ENCODE data around the gene COBLL1. TPM values are rescaled to one million over a fixed set of nuclear protein-coding genes. Genes with fewer than 3 reads are reported as not detected.
A peak's percentile ranks its signal among the peaks of the same experiment; 100 is the strongest.

COBLL1 gene
- total RNA-seq, 1 donor from 2014 or later: 89.4 TPM

- no peaks in the 10 kb centered on the region for H3K36me3 ChIP-seq
- H3K4me3 ChIP-seq: no peak overlapping the region
- H3K27ac ChIP-seq: no peak overlapping the region
- DNase-seq (no peak), ATAC-seq (peak in 1 of 2 donors; percentile 23)
- peaks cover 10% of the 10 kb centered on the region for H3K4me1 ChIP-seq
- intact Hi-C loops (cut with DNase I): no loop called here
- TF ChIP-seq, protein P1, sequence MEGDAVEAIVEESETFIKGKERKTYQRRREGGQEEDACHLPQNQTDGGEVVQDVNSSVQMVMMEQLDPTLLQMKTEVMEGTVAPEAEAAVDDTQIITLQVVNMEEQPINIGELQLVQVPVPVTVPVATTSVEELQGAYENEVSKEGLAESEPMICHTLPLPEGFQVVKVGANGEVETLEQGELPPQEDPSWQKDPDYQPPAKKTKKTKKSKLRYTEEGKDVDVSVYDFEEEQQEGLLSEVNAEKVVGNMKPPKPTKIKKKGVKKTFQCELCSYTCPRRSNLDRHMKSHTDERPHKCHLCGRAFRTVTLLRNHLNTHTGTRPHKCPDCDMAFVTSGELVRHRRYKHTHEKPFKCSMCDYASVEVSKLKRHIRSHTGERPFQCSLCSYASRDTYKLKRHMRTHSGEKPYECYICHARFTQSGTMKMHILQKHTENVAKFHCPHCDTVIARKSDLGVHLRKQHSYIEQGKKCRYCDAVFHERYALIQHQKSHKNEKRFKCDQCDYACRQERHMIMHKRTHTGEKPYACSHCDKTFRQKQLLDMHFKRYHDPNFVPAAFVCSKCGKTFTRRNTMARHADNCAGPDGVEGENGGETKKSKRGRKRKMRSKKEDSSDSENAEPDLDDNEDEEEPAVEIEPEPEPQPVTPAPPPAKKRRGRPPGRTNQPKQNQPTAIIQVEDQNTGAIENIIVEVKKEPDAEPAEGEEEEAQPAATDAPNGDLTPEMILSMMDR (IDR thresholded peaks at IDR 0.05): no peak
- H3K27me3 ChIP-seq (ENCODE audit: low read depth): no peaks in the 10 kb centered on the region
- no peaks in the 10 kb centered on the region for H3K9me3 ChIP-seq
Measured at GRCh38 chr2:164754157-164755093, 87.2 kb downstream of the COBLL1 start.

GRCh38 chr2:164752956-164753355, 88.7 kb downstream of the COBLL1 start:
- Histone ChIP-seq H3K27me3 (ENCODE audit: low read depth) (no peaks in the 10 kb centered on the region), H3K27ac (no peak overlapping the region), H3K4me3 (no peak overlapping the region), H3K36me3 (no peaks in the 10 kb centered on the region), H3K4me1 (peaks cover 11% of the 10 kb centered on the region), H3K9me3 (no peaks in the 10 kb centered on the region)
- DNase-seq (no peak), ATAC-seq (no peak)
- intact Hi-C loops (cut with DNase I): no loop called here
- TF ChIP-seq, protein P1 (IDR thresholded peaks at IDR 0.05): no peak

DNA sequence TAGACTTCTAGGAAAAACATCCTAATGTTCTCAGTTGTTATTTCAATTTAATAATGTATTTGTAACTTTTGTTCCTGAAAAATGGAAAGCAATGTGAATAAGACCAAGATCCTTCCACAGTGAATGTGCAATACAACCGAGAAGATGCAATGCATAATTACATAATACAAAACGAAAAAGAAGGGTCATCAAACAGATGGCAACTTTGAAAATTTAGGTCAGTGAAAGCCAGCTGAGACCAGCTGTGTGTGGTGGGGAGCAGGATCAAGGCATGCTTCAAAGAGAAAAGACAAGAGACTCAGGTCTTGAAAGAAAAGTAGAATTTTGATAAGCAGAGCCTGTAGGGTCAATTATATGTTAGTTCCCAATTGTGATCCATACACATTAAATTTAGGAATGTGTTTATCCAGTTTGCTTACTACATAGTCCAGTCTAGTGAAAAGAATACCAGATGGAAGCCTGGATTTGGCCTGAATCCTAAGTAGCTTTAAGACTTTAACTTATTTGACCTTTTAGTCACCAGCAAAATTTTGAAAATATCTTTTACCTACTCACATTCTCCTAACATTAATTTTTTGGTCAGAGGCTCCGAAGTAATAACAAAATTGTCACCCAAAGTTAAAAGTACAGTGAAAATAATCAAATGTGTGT, 93.7 kb downstream of the COBLL1 start:
- H3K27me3 ChIP-seq (ENCODE audit: low read depth): no peaks in the 10 kb centered on the region
- H3K9me3 ChIP-seq: no peaks in the 10 kb centered on the region
- H3K27ac ChIP-seq: no peak overlapping the region
- H3K4me3 ChIP-seq: no peak overlapping the region
- TF ChIP-seq, protein P1 (IDR thresholded peaks at IDR 0.05): no peak
- H3K4me1 ChIP-seq: peaks cover 18% of the 10 kb centered on the region
- no peaks in the 10 kb centered on the region for H3K36me3 ChIP-seq
- DNase-seq: no peak
- ATAC-seq: no peak
- intact Hi-C loops (cut with DNase I): loop anchor here (10.0 kb wide), 1 partner anchor 87 kb away; no protein-coding TSS in a partner anchor

GRCh38 chr2:164747140-164747539, 94.5 kb downstream of the COBLL1 start:
- intact Hi-C loops (cut with DNase I): loop anchor here (10.0 kb wide), 1 partner anchor 88 kb away; no protein-coding TSS in a partner anchor

DNA sequence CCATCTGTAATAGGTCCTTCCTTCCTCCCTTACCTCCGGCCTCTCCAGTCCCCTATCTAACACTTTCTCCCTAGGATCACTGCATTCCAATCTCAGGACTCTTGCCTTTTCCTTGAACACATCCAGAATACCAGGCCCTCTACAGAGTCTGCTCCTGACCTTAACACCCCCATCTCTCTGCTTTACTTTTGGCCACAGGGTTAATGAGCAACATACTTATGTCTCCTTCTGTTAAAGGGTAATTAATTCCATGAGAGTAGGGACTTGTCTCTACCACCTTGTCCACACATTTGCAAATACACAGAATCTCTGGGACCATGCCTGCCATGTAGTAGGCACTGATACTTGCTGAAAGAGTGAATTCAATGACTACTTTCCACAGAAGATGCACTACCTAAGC, 94.9 kb downstream of the COBLL1 start:
- Histone ChIP-seq H3K4me3 (no peak overlapping the region), H3K9me3 (no peaks in the 10 kb centered on the region), H3K27me3 (ENCODE audit: low read depth) (no peaks in the 10 kb centered on the region), H3K27ac (no peak overlapping the region), H3K36me3 (no peaks in the 10 kb centered on the region), H3K4me1 (peaks cover 18% of the 10 kb centered on the region)
- ATAC-seq (no peak), DNase-seq (no peak)
- intact Hi-C loops (cut with DNase I): loop anchor here (10.0 kb wide), 1 partner anchor 88 kb away; no protein-coding TSS in a partner anchor
- TF ChIP-seq, protein P1 (IDR thresholded peaks at IDR 0.05): no peak

More at GRCh38 chr2:164747140-164747539, 94.5 kb downstream of the COBLL1 start:
- Histone ChIP-seq H3K4me1 (peaks cover 18% of the 10 kb centered on the region), H3K27ac (no peak overlapping the region), H3K27me3 (ENCODE audit: low read depth) (no peaks in the 10 kb centered on the region), H3K9me3 (no peaks in the 10 kb centered on the region), H3K4me3 (no peak overlapping the region), H3K36me3 (no peaks in the 10 kb centered on the region)
- TF ChIP-seq, protein P1 (IDR thresholded peaks at IDR 0.05): no peak
- ATAC-seq (peak in 1 of 2 donors; percentile 23), DNase-seq (no peak)

Measured in lower lobe of right lung (tissue), 2 donors.